ENCODE results near the gene AEBP1.

- no peak for TF ChIP-seq CTCF (conservative IDR thresholded peaks at IDR 0.05; ENCODE audit: low read length)
- no peak for TF ChIP-seq EZH2phosphoT487 (IDR thresholded peaks at IDR 0.05; ENCODE audit: borderline replicate concordance, low read depth, low read length)
Measured at GRCh38 chr7:44065431-44066110, 38.6 kb upstream of the AEBP1 start, which contains the start of gene PGAM2.

All from OCI-LY7 (cell line).